ENCODE results near the gene ADGB. TPM values are rescaled to one million over a fixed set of nuclear protein-coding genes. Genes with fewer than 3 reads are reported as not detected.

ADGB gene
- total and polyA plus RNA-seq, 2 donors (not counting 1 experiment from before 2014, with no cell fraction given): not detected

DNA sequence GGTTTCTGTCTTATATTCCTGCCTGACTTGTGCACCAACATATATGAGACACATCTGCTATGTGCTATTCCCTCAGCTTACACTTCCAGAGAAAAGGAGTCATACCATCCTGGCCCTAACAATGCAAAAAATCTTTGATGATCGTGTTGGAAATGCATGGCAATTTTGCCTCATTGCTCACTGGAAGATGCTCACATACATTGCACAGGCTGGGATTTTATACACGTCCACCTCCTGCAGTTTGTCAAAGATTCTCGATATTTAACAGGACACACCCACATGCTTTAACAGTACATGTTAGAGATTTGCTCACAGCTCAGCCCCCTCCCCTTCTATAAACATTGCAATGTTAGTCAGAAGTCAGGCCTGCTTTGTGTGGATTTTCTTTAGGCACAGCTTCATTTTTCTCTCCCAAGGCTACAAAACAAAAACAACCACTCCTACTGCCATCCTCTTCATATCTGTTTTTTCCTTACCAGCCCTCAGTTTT lies 66.1 kb downstream of the ADGB start:
- no peak overlapping the region for H2AFZ ChIP-seq (ENCODE audit: insufficient read depth, low read depth, low read length, poor library complexity, severe bottlenecking)
- Mint-ChIP-seq H3K4me1 (no peaks in the 10 kb centered on the region), H3K27ac (no peak overlapping the region), H3K4me3 (no peak overlapping the region), H3K9me3 (ENCODE audit: insufficient read depth) (no peaks in the 10 kb centered on the region), H3K27me3 (no peaks in the 10 kb centered on the region)
- intact Hi-C loops (cut with micrococcal nuclease): no loop called here
- no peaks in the 10 kb centered on the region for H3K36me3 ChIP-seq (replicated peaks in 1 of 2; ENCODE audit: control extremely low read depth in 1 of 2, control insufficient read depth in 1 of 2, extremely low read depth in 1 of 2, insufficient read depth in 2 of 2, low read length in 1 of 2)
- H3K79me2 ChIP-seq (ENCODE audit: control insufficient read depth, insufficient read depth, low read length): no peaks in the 10 kb centered on the region
- ChIA-PET CTCF (no interaction called here), POLR2A (no interaction called here)
- WGBS (ENCODE audit: insufficient coverage): 96% methylated on average over 3 of the region's 3 CpGs
- no peak overlapping the region for H3K9ac ChIP-seq (ENCODE audit: low read length)
- no peaks in the 10 kb centered on the region for H3K4me1 ChIP-seq (ENCODE audit: control insufficient read depth in 2 of 2, insufficient read depth in 2 of 2, low read length in 2 of 2)
- no peaks in the 10 kb centered on the region for H3K27me3 ChIP-seq (replicated peaks in 1 of 4; ENCODE audit: control extremely low read depth in 1 of 4, control insufficient read depth in 3 of 4, insufficient read depth in 4 of 4, low read length in 3 of 4)
- no peak overlapping the region for H3K27ac ChIP-seq (ENCODE audit: low read length in 2 of 2)
- H4K20me1 ChIP-seq (ENCODE audit: control insufficient read depth, insufficient read depth, low read length, poor library complexity, severe bottlenecking): no peaks in the 10 kb centered on the region
- ATAC-seq (ENCODE audit: low read depth) (no peak), DNase-seq (no peak)
- no peak overlapping the region for H3K4me3 ChIP-seq (ENCODE audit: control extremely low read depth in 1 of 5, extremely low read depth in 1 of 5, insufficient read depth in 1 of 5, low read depth in 2 of 5, low read length in 4 of 5)
- H3K9me3 ChIP-seq (ENCODE audit: control extremely low read depth in 1 of 3, control insufficient read depth in 2 of 3, insufficient read depth in 1 of 3, low read length in 2 of 3): no peaks in the 10 kb centered on the region
- no peak for TF ChIP-seq EZH2 (IDR thresholded peaks at IDR 0.05; ENCODE audit: borderline replicate concordance, insufficient read depth, low read depth, low read length, poor library complexity, severe bottlenecking)
- TF ChIP-seq, protein P1, sequence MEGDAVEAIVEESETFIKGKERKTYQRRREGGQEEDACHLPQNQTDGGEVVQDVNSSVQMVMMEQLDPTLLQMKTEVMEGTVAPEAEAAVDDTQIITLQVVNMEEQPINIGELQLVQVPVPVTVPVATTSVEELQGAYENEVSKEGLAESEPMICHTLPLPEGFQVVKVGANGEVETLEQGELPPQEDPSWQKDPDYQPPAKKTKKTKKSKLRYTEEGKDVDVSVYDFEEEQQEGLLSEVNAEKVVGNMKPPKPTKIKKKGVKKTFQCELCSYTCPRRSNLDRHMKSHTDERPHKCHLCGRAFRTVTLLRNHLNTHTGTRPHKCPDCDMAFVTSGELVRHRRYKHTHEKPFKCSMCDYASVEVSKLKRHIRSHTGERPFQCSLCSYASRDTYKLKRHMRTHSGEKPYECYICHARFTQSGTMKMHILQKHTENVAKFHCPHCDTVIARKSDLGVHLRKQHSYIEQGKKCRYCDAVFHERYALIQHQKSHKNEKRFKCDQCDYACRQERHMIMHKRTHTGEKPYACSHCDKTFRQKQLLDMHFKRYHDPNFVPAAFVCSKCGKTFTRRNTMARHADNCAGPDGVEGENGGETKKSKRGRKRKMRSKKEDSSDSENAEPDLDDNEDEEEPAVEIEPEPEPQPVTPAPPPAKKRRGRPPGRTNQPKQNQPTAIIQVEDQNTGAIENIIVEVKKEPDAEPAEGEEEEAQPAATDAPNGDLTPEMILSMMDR (IDR thresholded peaks at IDR 0.05): no peak
- H3K4me2 ChIP-seq (replicated peaks; ENCODE audit: low read depth, low read length, poor library complexity, severe bottlenecking): no peak overlapping the region

DNA sequence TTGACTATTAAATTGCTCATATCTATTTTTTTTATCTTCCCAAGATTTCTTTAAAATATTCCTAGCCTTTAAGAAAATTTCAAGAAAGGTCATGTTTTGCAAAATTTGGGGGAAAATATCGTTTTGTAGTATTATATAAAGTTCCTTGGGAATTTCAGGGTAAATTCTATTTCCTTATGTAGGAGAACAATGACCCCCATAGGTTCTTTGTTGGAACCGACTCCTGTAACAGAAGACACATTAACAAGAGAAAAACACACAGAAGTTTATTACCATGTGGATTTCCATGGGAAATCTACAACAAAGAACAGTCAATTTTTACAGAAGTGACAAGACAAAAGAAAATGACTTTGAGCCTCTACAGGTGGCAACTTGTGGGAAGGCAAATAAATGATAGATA lies 68.1 kb downstream of the ADGB start:
- CTCF ChIA-PET: no interaction called here
- Histone ChIP-seq H3K4me2 (replicated peaks; ENCODE audit: low read depth, low read length, poor library complexity, severe bottlenecking) (no peak overlapping the region), H3K9ac (ENCODE audit: low read length) (no peak overlapping the region), H3K4me1 (ENCODE audit: control insufficient read depth in 2 of 2, insufficient read depth in 2 of 2, low read length in 2 of 2) (no peaks in the 10 kb centered on the region), H3K4me3 (ENCODE audit: control extremely low read depth in 1 of 5, extremely low read depth in 1 of 5, insufficient read depth in 1 of 5, low read depth in 2 of 5, low read length in 4 of 5) (no peak overlapping the region), H3K27ac (ENCODE audit: low read length in 2 of 2) (no peak overlapping the region), H3K9me3 (ENCODE audit: control extremely low read depth in 1 of 3, control insufficient read depth in 2 of 3, insufficient read depth in 1 of 3, low read length in 2 of 3) (no peaks in the 10 kb centered on the region), H3K79me2 (ENCODE audit: control insufficient read depth, insufficient read depth, low read length) (no peaks in the 10 kb centered on the region), H4K20me1 (ENCODE audit: control insufficient read depth, insufficient read depth, low read length, poor library complexity, severe bottlenecking) (no peaks in the 10 kb centered on the region), H2AFZ (ENCODE audit: insufficient read depth, low read depth, low read length, poor library complexity, severe bottlenecking) (no peak overlapping the region), H3K36me3 (replicated peaks in 1 of 2; ENCODE audit: control extremely low read depth in 1 of 2, control insufficient read depth in 1 of 2, extremely low read depth in 1 of 2, insufficient read depth in 2 of 2, low read length in 1 of 2) (no peaks in the 10 kb centered on the region), H3K27me3 (replicated peaks in 1 of 4; ENCODE audit: control extremely low read depth in 1 of 4, control insufficient read depth in 3 of 4, insufficient read depth in 4 of 4, low read length in 3 of 4) (no peaks in the 10 kb centered on the region)
- TF ChIP-seq, protein P1 (IDR thresholded peaks at IDR 0.05): no peak
- TF ChIP-seq EZH2 (IDR thresholded peaks at IDR 0.05; ENCODE audit: borderline replicate concordance, insufficient read depth, low read depth, low read length, poor library complexity, severe bottlenecking): no peak
- DNase-seq (no peak), ATAC-seq (ENCODE audit: low read depth) (no peak)
- no peaks in the 10 kb centered on the region for H3K4me1 Mint-ChIP-seq
- POLR2A ChIA-PET: no interaction called here
- no peak overlapping the region for H3K4me3 Mint-ChIP-seq
- H3K27me3 Mint-ChIP-seq: no peaks in the 10 kb centered on the region
- no peak overlapping the region for H3K27ac Mint-ChIP-seq
- intact Hi-C loops (cut with micrococcal nuclease): no loop called here
- no CpG with 5 or more reads among the region's 2 CpGs for WGBS (ENCODE audit: insufficient coverage)
- no peaks in the 10 kb centered on the region for H3K9me3 Mint-ChIP-seq (ENCODE audit: insufficient read depth)

All from B cell (primary cell).